Superior temporal gyrus (tissue), 1 donor: ENCODE data around the gene OR4K13.

Source experiments
- DNase-seq: peaks from one replicate; pipeline ENCODE4 v3.0.0-alpha.2; 2016; ENCODE audit errors: extremely low spot score

Gene OR4K13, protein sequence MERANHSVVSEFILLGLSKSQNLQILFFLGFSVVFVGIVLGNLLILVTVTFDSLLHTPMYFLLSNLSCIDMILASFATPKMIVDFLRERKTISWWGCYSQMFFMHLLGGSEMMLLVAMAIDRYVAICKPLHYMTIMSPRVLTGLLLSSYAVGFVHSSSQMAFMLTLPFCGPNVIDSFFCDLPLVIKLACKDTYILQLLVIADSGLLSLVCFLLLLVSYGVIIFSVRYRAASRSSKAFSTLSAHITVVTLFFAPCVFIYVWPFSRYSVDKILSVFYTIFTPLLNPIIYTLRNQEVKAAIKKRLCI

GRCh38 chr14:20035938-20036337 is at the start of gene OR4K13:
Gene OR4K13, minus strand, starts transcription at chr14:20036038. Its CDS starts 1,280 bp downstream, at chr14:20034758.
- no peak for DNase-seq

DNA sequence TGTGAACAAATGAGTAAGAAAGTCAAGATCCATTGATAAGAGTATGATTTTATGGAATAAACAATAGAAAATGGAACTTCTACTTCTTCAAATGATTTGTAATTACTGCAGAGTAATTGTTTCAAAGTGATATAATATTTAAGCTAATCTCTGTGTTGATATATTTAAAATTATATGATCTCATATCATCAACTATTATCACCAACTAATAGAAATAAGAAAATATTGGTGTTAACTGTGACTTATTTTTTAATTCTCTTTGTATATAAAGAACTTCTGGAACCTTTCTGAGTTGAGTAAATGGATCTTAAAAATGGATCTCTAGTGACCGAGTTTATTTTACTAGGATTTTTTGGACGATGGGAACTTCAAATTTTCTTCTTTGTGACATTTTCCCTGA is 23.9 kb upstream of the OR4K13 start, which contains the start of gene OR4L1:
TSS of gene OR4L1 (plus strand) at position 301 of the 400 bp plus-strand sequence. CDS start at position 301, 0 bp downstream.
- DNase-seq, result no peak

DNA sequence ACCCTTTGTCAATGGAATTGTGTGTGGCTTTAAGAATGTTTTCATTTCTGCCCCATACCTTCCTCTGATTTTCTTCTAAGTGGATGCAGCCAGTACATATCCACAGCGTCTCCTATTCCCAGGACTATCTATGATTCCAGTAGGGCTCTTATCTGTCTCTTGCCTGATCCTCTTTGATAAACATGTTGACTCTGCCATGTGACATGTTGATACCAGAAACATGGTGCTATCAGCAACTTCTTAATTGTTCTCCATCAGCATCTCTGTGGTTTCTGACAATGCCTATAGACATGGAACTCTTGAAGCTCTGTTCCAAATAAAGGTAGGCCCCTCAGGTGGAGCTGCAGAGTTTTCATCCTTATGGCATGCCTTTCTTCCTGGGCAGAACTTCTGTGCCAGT is 12.4 kb upstream of the OR4K13 start:
- no peak for DNase-seq

DNA sequence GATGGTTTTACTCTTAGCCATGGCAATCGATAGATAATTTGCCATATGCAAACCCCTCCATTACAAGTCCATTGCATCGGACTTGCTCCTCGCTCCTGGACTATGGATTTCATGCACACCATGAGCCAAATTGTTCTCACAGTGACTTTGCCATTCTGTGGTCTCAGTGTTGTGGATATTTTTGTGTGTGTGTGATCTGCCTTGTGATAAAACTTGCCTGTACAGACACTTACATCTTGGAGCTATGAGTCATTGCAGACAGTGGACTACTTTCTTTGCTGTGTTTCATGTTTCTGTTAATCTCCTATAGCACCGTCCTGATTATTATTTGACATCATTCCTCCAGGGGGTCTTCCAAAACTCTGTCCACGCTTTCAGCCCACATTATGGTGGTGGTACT is 8.4 kb upstream of the OR4K13 start:
- DNase-seq, result no peak

GRCh38 chr14:20035449-20035848 is 389 bp downstream of the OR4K13 start:
- no peak for DNase-seq

GRCh38 chr14:20031058-20031457 is 4.8 kb downstream of the OR4K13 start:
- no peak for DNase-seq

- DNase-seq, result no peak
These were observed 16.5 kb downstream of the OR4K13 start, which contains the start of gene OR4K14 for GRCh38 chr14:20019257-20019865. Gene OR4K14, minus strand, starts transcription at chr14:20019307. Its CDS starts 4,114 bp downstream, at chr14:20015193.

GRCh38 chr14:20008156-20008555 is 27.7 kb downstream of the OR4K13 start:
- no peak for DNase-seq

- no peak for DNase-seq
These were observed 33.5 kb downstream of the OR4K13 start for GRCh38 chr14:20002319-20002718.

GRCh38 chr14:20001863-20002262 is 34.0 kb downstream of the OR4K13 start, which contains the start of gene OR4Q2:
Gene OR4Q2, plus strand, starts transcription at chr14:20002163.
- DNase-seq, result no peak

DNA sequence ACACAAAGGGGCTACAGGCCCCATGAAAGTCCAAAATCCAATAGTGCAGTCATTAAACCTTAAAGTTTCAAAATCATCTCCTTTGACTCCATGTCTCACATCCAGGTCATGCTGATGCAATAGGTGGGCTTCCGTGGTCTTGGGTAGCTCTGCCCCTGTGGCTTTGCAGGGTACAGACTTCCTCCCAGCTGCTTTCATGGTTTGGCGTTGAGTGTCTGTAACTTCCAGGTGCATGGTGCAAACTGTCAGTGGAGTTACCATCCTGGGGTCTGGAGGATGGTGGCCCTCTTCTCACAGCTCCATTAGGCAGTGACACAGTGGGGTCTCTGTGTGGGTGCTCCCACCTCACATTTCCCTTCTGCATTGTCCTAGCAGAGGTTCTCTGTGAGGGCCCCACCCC is 42.4 kb downstream of the OR4K13 start:
- DNase-seq, result no peak
